ENCODE data around the gene SPIN4.
A peak's percentile ranks its signal among the peaks of the same experiment; 100 is the strongest.

Gene SPIN4

GRCh38 chrX:63363788-63364187 is 12.7 kb upstream of the SPIN4 start:
- TF ChIP-seq, protein P1, sequence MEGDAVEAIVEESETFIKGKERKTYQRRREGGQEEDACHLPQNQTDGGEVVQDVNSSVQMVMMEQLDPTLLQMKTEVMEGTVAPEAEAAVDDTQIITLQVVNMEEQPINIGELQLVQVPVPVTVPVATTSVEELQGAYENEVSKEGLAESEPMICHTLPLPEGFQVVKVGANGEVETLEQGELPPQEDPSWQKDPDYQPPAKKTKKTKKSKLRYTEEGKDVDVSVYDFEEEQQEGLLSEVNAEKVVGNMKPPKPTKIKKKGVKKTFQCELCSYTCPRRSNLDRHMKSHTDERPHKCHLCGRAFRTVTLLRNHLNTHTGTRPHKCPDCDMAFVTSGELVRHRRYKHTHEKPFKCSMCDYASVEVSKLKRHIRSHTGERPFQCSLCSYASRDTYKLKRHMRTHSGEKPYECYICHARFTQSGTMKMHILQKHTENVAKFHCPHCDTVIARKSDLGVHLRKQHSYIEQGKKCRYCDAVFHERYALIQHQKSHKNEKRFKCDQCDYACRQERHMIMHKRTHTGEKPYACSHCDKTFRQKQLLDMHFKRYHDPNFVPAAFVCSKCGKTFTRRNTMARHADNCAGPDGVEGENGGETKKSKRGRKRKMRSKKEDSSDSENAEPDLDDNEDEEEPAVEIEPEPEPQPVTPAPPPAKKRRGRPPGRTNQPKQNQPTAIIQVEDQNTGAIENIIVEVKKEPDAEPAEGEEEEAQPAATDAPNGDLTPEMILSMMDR (IDR thresholded peaks at IDR 0.05) = no peak
- no peak for DNase-seq
- H3K4me1 ChIP-seq = no peaks in the 10 kb centered on the region
- H3K9me3 ChIP-seq = peaks cover 0 to 9% (median 0%) of the 10 kb centered on the region in 3 donors
- H3K27ac ChIP-seq = no peak overlapping the region
- H3K27me3 ChIP-seq = no peaks in the 10 kb centered on the region
- intact Hi-C loops (cut with DNase I; ENCODE audit: low total_unique reads) = no loop called here
- H3K36me3 ChIP-seq = no peaks in the 10 kb centered on the region
- H3K4me3 ChIP-seq = no peak overlapping the region

GRCh38 chrX:63361494-63361893 is 10.4 kb upstream of the SPIN4 start:
- no peak overlapping the region for H3K27ac ChIP-seq
- no peak overlapping the region for H3K4me3 ChIP-seq
- H3K27me3 ChIP-seq = no peaks in the 10 kb centered on the region
- peaks cover 0 to 9% (median 0%) of the 10 kb centered on the region in 3 donors for H3K9me3 ChIP-seq
- no peaks in the 10 kb centered on the region for H3K36me3 ChIP-seq
- DNase-seq = no peak
- intact Hi-C loops (cut with DNase I; ENCODE audit: low total_unique reads) = no loop called here
- no peaks in the 10 kb centered on the region for H3K4me1 ChIP-seq
- TF ChIP-seq, protein P1 (IDR thresholded peaks at IDR 0.05) = no peak

GRCh38 chrX:63354484-63354883 is 3.4 kb upstream of the SPIN4 start:
- Histone ChIP-seq H3K4me1 (no peaks in the 10 kb centered on the region), H3K36me3 (no peaks in the 10 kb centered on the region), H3K9me3 (no peaks in the 10 kb centered on the region), H3K4me3 (no peak overlapping the region), H3K27me3 (no peaks in the 10 kb centered on the region), H3K27ac (no peak overlapping the region)
- no peak for DNase-seq
- intact Hi-C loops (cut with DNase I; ENCODE audit: low total_unique reads) = no loop called here
- TF ChIP-seq, protein P1 (IDR thresholded peaks at IDR 0.05) = no peak

- DNase-seq = no peak
These were observed 661 bp downstream of the SPIN4 start for GRCh38 chrX:63350465-63350877.

GRCh38 chrX:63349307-63349706 is 1.8 kb downstream of the SPIN4 start:
- H3K9me3 ChIP-seq = no peaks in the 10 kb centered on the region
- H3K27me3 ChIP-seq = no peaks in the 10 kb centered on the region
- no peak for DNase-seq
- no peak overlapping the region for H3K27ac ChIP-seq
- peak overlapping the region; percentile 70 for H3K4me3 ChIP-seq
- TF ChIP-seq, protein P1 (IDR thresholded peaks at IDR 0.05) = no peak
- no peaks in the 10 kb centered on the region for H3K4me1 ChIP-seq
- H3K36me3 ChIP-seq = no peaks in the 10 kb centered on the region
- intact Hi-C loops (cut with DNase I; ENCODE audit: low total_unique reads) = no loop called here

More at GRCh38 chrX:63350465-63350877, 661 bp downstream of the SPIN4 start:
- no peaks in the 10 kb centered on the region for H3K4me1 ChIP-seq
- intact Hi-C loops (cut with DNase I; ENCODE audit: low total_unique reads) = no loop called here
- TF ChIP-seq, protein P1 (IDR thresholded peaks at IDR 0.05) = no peak
- no peaks in the 10 kb centered on the region for H3K9me3 ChIP-seq
- no peaks in the 10 kb centered on the region for H3K27me3 ChIP-seq
- peak overlapping the region; percentile 70 for H3K4me3 ChIP-seq
- no peaks in the 10 kb centered on the region for H3K36me3 ChIP-seq
- peak overlapping the region; percentile 78 to 83 for H3K27ac ChIP-seq

DNA sequence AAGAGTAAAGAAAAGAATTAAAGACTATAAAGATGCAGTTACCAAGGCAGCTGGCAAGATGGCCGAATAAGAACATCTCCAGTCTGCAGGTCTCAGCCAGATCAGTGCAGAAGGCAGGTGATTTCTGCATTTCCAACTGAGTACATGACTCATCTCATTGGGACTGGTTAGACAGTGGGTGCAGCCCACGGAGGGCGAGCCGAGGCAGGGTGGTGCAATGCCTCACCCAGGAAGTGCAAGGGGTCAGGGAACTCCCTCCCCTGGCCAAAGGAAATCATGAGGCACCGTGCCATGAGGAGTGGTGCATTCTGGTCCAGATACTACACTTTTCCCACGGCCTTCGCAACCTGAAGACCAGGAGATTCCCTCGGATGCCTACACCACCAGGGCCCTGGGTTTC is 20.5 kb downstream of the SPIN4 start:
- no peaks in the 10 kb centered on the region for H3K27me3 ChIP-seq
- intact Hi-C loops (cut with DNase I; ENCODE audit: low total_unique reads) = no loop called here
- H3K36me3 ChIP-seq = no peaks in the 10 kb centered on the region
- TF ChIP-seq, protein P1 (IDR thresholded peaks at IDR 0.05) = no peak
- H3K4me1 ChIP-seq = no peaks in the 10 kb centered on the region
- H3K27ac ChIP-seq = no peak overlapping the region
- DNase-seq = no peak
- H3K9me3 ChIP-seq = peaks cover 0 to under 1% (median 0%) of the 10 kb centered on the region in 3 donors
- H3K4me3 ChIP-seq = no peak overlapping the region
